ENCODE results near the gene HYLS1.

The HYLS1 gene

GRCh38 chr11:125935056-125935455 lies 47.6 kb downstream of the HYLS1 start:
- no peak for DNase-seq

- no peak for DNase-seq
Observed at GRCh38 chr11:125935618-125936199, 48.2 kb downstream of the HYLS1 start.

GRCh38 chr11:125938418-125938817 lies 51.0 kb downstream of the HYLS1 start:
- DNase-seq, result no peak

- no peak for DNase-seq
Observed at GRCh38 chr11:125939081-125939521, 51.6 kb downstream of the HYLS1 start.

GRCh38 chr11:125940145-125940544 lies 52.7 kb downstream of the HYLS1 start:
- no peak for DNase-seq

GRCh38 chr11:125941267-125941618 lies 53.8 kb downstream of the HYLS1 start:
- no peak for DNase-seq

- DNase-seq, result peak; percentile 92
Observed at GRCh38 chr11:125941619-125942611, 54.4 kb downstream of the HYLS1 start.

GRCh38 chr11:125942771-125943428 lies 55.4 kb downstream of the HYLS1 start:
- no peak for DNase-seq

- no peak for DNase-seq
Observed at GRCh38 chr11:125943661-125944349, 56.3 kb downstream of the HYLS1 start.

GRCh38 chr11:125944350-125945010 lies 57.0 kb downstream of the HYLS1 start:
- no peak for DNase-seq

- DNase-seq, result no peak
Observed at GRCh38 chr11:125945011-125945796, 57.7 kb downstream of the HYLS1 start.

GRCh38 chr11:125945797-125946520 lies 58.5 kb downstream of the HYLS1 start, which contains the start of gene VSIG10L2:
Gene VSIG10L2, plus strand, starts transcription at chr11:125946044. Its CDS starts 12 bp downstream, at chr11:125946056.
- no peak for DNase-seq

- no peak for DNase-seq
Observed at GRCh38 chr11:125946712-125947418, 59.4 kb downstream of the HYLS1 start.

- no peak for DNase-seq
Observed at GRCh38 chr11:125947419-125948277, 60.2 kb downstream of the HYLS1 start.

- DNase-seq, result no peak
Observed at GRCh38 chr11:125948278-125949051, 61.0 kb downstream of the HYLS1 start.

- DNase-seq, result no peak
Observed at GRCh38 chr11:125949271-125950177, 62.1 kb downstream of the HYLS1 start.

GRCh38 chr11:125950178-125950490 lies 62.7 kb downstream of the HYLS1 start:
- no peak for DNase-seq
